ENCODE results near the gene NTM. TPM values are rescaled to one million over a fixed set of nuclear protein-coding genes. Genes with fewer than 3 reads are reported as not detected.

Gene NTM
- total and polyA plus RNA-seq, 9 donors: 0.16 to 8.5 (median 0.55) TPM; not detected in 3

DNA sequence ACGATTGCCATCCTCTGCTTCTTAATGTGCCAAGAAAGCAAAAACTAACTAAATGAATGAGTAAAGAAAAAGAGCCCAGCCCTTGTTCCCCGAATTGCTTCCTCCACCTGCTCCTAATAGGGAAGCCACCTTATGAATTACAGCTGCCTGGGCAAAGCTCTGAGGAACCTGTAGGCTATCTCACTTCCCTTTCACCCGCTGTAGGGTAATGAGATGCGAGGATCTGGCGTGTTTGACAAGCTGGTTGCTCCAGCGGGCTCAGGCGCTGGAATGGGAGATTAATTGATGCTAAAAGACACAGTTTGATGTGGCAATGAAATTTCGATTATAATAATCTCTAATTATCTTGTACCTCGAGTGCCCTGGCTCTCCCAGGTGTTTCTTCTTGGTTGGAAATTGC lies 256.4 kb downstream of the NTM start:
- intact Hi-C loops (cut with DNase I): no loop called here
- Histone ChIP-seq H3K9me3 (no peaks in the 10 kb centered on the region), H3K4me1 (ENCODE audit: insufficient read depth) (no peaks in the 10 kb centered on the region), H3K36me3 (no peaks in the 10 kb centered on the region), H3K4me3 (no peak overlapping the region), H3K27me3 (no peaks in the 10 kb centered on the region), H3K27ac (no peak overlapping the region)
- no peak for DNase-seq
- TF ChIP-seq EP300 (IDR thresholded peaks at IDR 0.05): no peak
- TF ChIP-seq, protein P1, sequence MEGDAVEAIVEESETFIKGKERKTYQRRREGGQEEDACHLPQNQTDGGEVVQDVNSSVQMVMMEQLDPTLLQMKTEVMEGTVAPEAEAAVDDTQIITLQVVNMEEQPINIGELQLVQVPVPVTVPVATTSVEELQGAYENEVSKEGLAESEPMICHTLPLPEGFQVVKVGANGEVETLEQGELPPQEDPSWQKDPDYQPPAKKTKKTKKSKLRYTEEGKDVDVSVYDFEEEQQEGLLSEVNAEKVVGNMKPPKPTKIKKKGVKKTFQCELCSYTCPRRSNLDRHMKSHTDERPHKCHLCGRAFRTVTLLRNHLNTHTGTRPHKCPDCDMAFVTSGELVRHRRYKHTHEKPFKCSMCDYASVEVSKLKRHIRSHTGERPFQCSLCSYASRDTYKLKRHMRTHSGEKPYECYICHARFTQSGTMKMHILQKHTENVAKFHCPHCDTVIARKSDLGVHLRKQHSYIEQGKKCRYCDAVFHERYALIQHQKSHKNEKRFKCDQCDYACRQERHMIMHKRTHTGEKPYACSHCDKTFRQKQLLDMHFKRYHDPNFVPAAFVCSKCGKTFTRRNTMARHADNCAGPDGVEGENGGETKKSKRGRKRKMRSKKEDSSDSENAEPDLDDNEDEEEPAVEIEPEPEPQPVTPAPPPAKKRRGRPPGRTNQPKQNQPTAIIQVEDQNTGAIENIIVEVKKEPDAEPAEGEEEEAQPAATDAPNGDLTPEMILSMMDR (IDR thresholded peaks at IDR 0.05): no peak
- no peak for TF ChIP-seq POLR2A (IDR thresholded peaks at IDR 0.05)
- WGBS, 3 donors: 82 to 86% (median 86%) methylated on average over 9 of the region's 9 CpGs

DNA sequence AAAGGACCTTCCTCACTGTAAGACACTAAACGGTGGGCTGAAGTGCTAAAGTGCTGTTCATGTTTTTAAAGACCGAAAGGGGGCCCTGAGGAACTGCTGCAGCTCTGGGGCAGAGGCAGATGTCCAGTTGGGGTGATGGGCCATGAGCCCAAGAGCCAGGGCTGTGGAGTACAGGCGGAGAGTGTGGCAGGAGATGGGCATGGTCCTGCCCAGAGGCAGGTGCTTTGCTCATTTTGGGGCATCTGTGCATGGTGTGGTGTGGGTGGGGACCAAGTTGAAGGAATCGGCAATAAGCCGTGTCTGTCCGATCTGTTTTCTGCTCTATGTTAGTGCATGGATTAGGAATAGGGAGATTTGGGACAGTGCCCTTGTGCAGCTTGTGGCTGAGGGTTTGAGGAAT lies 258.3 kb downstream of the NTM start:
- Histone ChIP-seq H3K4me3 (no peak overlapping the region), H3K9me3 (no peaks in the 10 kb centered on the region), H3K27me3 (no peaks in the 10 kb centered on the region), H3K36me3 (no peaks in the 10 kb centered on the region), H3K27ac (no peak overlapping the region), H3K4me1 (ENCODE audit: insufficient read depth) (no peaks in the 10 kb centered on the region)
- WGBS, 3 donors: 90 to 98% (median 93%) methylated on average over 6 of the region's 6 CpGs
- DNase-seq: no peak
- intact Hi-C loops (cut with DNase I): no loop called here
- TF ChIP-seq, protein P1 (IDR thresholded peaks at IDR 0.05): no peak
- TF ChIP-seq EP300 (IDR thresholded peaks at IDR 0.05): no peak
- TF ChIP-seq POLR2A (IDR thresholded peaks at IDR 0.05): no peak

DNA sequence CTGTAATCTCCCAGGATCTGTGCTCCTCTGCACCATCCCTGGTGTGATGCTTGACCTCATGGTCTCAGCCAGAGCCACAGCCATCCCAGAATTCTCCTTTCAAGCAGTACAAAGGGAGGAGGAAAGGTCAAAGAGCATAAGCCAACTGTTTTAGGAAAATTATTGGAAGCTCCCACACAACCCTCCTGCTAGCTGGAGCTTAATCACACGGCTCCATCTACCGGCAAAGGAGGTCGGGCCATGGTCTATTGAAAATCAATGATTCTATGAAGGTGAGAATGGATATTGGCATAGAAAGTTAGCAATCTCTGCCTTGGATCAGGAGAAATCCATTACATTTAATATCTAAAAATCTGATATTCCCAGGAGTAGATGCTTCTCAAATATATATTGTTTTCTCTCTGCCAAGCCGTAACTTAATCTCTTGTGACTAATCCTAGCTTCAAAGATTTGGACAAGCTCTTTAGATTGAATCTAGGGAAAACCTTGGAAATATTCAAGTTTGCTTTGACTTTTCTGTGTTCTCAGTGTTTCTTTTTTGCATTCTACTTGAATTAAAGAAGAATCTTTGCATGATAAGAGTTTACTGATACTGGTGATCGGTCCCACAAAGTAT lies 259.6 kb downstream of the NTM start:
- Histone ChIP-seq H3K36me3 (no peaks in the 10 kb centered on the region), H3K4me1 (ENCODE audit: insufficient read depth) (no peaks in the 10 kb centered on the region), H3K27ac (no peak overlapping the region), H3K4me3 (no peak overlapping the region), H3K9me3 (no peaks in the 10 kb centered on the region), H3K27me3 (no peaks in the 10 kb centered on the region)
- WGBS, 3 donors: 70 to 79% (median 78%) methylated on average over 5 of the region's 5 CpGs
- intact Hi-C loops (cut with DNase I): no loop called here
- TF ChIP-seq, protein P1 (IDR thresholded peaks at IDR 0.05): no peak
- TF ChIP-seq POLR2A (IDR thresholded peaks at IDR 0.05) (no peak), EP300 (IDR thresholded peaks at IDR 0.05) (no peak)
- no peak for DNase-seq

DNA sequence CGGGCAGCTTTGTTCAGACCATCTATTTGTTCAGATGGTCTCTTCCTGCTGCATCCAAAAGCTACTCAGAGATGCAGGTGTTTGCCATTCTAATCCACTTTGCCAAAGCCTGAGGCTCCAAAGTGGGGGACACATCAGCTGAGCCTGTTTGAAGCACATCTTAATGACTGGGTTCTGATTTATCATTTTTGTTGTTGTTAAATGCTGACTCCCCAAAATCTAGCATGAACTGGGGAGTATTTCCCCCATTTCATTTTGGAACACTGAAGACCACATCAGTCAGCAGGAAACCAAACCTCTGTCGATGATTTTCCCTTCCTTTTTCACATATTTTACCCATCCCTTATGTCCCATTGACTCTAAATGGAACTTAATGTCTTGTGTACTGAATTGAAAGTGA lies 262.6 kb downstream of the NTM start:
- no peak overlapping the region for H3K27ac ChIP-seq
- H3K36me3 ChIP-seq: no peaks in the 10 kb centered on the region
- TF ChIP-seq POLR2A (IDR thresholded peaks at IDR 0.05) (no peak), EP300 (IDR thresholded peaks at IDR 0.05) (no peak)
- TF ChIP-seq, protein P1 (IDR thresholded peaks at IDR 0.05): no peak
- no peaks in the 10 kb centered on the region for H3K27me3 ChIP-seq
- no peak for DNase-seq
- no peaks in the 10 kb centered on the region for H3K9me3 ChIP-seq
- no peaks in the 10 kb centered on the region for H3K4me1 ChIP-seq (ENCODE audit: insufficient read depth)
- intact Hi-C loops (cut with DNase I): no loop called here
- no peak overlapping the region for H3K4me3 ChIP-seq
- 76 to 82% (median 78%) methylated on average over 2 of the region's 2 CpGs for WGBS, 3 donors
